ENCODE results near the gene CENPS.
"Not testable (repeated sequence)": the region's sequence is repeated elsewhere in the genome, so short reads cannot be mapped to it uniquely, and the experiment has no call there.

CENPS gene

GRCh38 chr1:10472220-10473144 lies 42.2 kb downstream of the CENPS start, which contains the start of gene DFFA:
DFFA (minus strand) TSS chr1:10472529; CDS start chr1:10472458, 71 bp downstream.
- TF ChIP-seq JUND (IDR thresholded peaks at IDR 0.05; ENCODE audit: low read depth) = no peak
- in situ Hi-C loops (cut with HindIII; ENCODE audit: low pct_unique_long_range_greater_than_20kb, low sequenced_read_pairs) = no loop called here
- DNase-seq (ENCODE audit: low read depth in 1 of 2, low spot score in 1 of 2) = peak; percentile 84 to 93

DNA sequence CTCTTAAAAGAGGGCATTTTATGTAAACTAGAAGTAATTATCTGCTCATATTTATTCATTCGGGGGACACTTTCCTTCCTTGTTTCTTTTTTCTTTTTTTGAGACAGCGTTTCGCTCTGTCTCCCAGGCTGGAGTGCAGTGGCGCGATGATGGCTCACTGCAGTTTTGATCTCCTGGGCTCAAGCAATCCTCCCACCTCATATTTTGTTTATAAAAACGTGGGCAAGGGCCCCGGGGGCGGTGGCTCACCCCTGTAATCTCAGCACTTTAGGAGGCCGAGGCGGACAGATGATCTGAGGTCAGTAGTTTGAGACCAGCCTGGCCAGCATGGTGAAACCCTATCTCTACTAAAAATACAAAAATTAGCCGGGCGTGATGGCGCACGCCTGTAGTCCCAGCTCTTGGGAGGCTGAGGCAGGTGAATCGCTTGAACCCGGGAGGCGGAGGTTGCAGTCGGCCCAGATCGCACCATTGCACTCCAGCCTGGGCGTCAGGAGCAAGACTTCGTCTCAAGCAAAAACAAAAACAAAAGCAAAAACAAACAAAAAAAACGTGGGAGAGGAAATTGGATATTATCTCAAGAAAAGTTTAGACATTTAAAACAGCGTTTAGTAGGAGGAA lies 43.0 kb downstream of the CENPS start:
- TF ChIP-seq JUND (IDR thresholded peaks at IDR 0.05; ENCODE audit: low read depth) = no peak
- no peak for DNase-seq (ENCODE audit: low read depth in 1 of 2, low spot score in 1 of 2)
- in situ Hi-C loops (cut with HindIII; ENCODE audit: low pct_unique_long_range_greater_than_20kb, low sequenced_read_pairs) = no loop called here

- DNase-seq (ENCODE audit: low read depth in 1 of 2, low spot score in 1 of 2); in situ Hi-C loops (cut with HindIII; ENCODE audit: low pct_unique_long_range_greater_than_20kb, low sequenced_read_pairs): not testable (repeated sequence)
These were observed 44.0 kb downstream of the CENPS start for GRCh38 chr1:10474309-10474612.

GRCh38 chr1:10474613-10475507 lies 44.6 kb downstream of the CENPS start, which contains the start of gene PEX14:
PEX14 (plus strand) TSS chr1:10474950; CDS start chr1:10474967, 17 bp downstream.
- no peak for TF ChIP-seq JUND (IDR thresholded peaks at IDR 0.05; ENCODE audit: low read depth)
- peak; percentile 75 to 88 for DNase-seq (ENCODE audit: low read depth in 1 of 2, low spot score in 1 of 2)
- in situ Hi-C loops (cut with HindIII; ENCODE audit: low pct_unique_long_range_greater_than_20kb, low sequenced_read_pairs) = no loop called here

GRCh38 chr1:10475510-10475909 lies 45.3 kb downstream of the CENPS start:
- no peak for TF ChIP-seq JUND (IDR thresholded peaks at IDR 0.05; ENCODE audit: low read depth)
- no peak for DNase-seq (ENCODE audit: low read depth in 1 of 2, low spot score in 1 of 2)
- in situ Hi-C loops (cut with HindIII; ENCODE audit: low pct_unique_long_range_greater_than_20kb, low sequenced_read_pairs) = no loop called here

GRCh38 chr1:10479296-10479695 lies 49.1 kb downstream of the CENPS start:
- TF ChIP-seq JUND (IDR thresholded peaks at IDR 0.05; ENCODE audit: low read depth) = no peak
- in situ Hi-C loops (cut with HindIII; ENCODE audit: low pct_unique_long_range_greater_than_20kb, low sequenced_read_pairs) = no loop called here
- DNase-seq (ENCODE audit: low read depth in 1 of 2, low spot score in 1 of 2) = no peak

DNA sequence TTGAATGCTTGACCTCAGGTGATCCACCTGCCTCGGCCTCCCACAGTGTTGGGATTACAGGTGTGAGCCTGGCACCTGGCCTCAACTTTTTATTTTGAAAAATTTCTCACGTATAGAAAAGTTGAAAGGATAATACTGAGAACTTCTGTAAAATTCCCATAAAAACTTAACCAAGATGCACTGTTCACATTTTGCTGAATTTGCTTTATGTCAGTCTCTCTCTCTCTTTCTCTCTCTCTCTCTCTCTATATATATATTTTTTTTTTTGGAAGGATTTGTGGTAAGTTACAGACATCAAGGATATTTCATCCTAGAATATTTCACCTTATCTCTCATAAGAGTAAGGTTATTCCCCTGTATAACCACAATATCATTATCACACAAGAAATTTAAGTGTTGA lies 50.4 kb downstream of the CENPS start:
- no peak for TF ChIP-seq JUND (IDR thresholded peaks at IDR 0.05; ENCODE audit: low read depth)
- in situ Hi-C loops (cut with HindIII; ENCODE audit: low pct_unique_long_range_greater_than_20kb, low sequenced_read_pairs) = no loop called here
- DNase-seq (ENCODE audit: low read depth in 1 of 2, low spot score in 1 of 2) = no peak

DNA sequence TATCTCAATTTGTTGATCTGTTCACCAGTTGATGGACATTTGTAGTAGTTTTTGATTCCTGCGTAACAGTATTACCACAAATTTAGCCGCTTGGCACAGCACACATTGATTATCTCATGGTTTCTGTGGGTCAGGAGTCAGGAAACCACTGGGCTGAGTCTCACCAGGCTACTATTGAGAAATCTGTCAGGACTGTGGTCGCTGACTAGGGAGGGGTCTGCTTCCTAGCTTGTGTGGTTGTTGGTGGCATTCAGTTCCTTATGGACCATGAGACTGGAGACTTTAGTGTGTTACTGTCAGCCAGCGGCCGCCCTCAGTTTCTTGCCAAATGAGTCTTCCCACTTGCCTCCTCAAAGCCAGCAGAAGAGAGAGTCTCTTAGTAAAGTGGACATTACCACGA lies 54.3 kb downstream of the CENPS start:
- in situ Hi-C loops (cut with HindIII; ENCODE audit: low pct_unique_long_range_greater_than_20kb, low sequenced_read_pairs) = no loop called here
- TF ChIP-seq JUND (IDR thresholded peaks at IDR 0.05; ENCODE audit: low read depth) = no peak
- DNase-seq (ENCODE audit: low read depth in 1 of 2, low spot score in 1 of 2) = no peak

DNA sequence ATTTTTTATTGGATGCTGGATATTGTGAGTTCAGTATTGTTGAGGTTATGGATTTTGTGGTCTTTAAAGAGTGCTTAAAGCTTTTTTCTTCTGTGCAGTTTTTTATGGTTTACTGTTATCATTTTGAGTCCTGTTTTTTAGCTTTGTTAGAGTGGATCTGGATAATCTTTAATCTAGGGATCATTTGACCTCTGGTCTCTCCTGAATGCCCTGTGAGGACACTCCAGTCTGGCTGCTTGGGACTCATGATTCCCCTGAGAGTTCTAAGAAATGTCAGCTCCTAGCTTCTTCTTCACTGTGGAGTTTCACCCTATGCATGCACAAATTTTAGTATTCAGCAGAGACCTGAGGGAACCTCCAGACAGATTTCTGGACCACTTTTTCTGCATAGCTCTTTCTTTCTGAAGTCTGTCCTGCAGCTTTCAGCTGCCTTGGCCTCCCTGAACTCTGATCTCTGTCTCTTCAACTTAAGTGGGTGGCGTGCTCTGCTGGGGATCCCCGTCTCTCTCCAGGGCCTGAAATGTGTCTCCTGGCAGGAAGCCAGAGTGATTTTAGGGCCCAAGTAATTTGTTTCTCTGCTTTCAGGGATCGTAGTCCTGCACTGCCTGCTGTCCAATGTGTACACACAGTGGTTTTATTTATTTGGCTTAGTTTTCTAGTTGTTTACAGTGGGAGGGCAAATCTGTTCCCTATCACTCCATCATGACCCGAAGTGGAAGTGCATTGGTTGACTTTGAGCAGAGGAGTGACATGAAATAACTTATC lies 59.2 kb downstream of the CENPS start:
- TF ChIP-seq JUND (IDR thresholded peaks at IDR 0.05; ENCODE audit: low read depth) = no peak
- in situ Hi-C loops (cut with HindIII; ENCODE audit: low pct_unique_long_range_greater_than_20kb, low sequenced_read_pairs) = no loop called here
- no peak for DNase-seq (ENCODE audit: low read depth in 1 of 2, low spot score in 1 of 2)

GRCh38 chr1:10490286-10490970 lies 60.2 kb downstream of the CENPS start:
- no peak for TF ChIP-seq JUND (IDR thresholded peaks at IDR 0.05; ENCODE audit: low read depth)
- DNase-seq (ENCODE audit: low read depth in 1 of 2, low spot score in 1 of 2) = no peak
- in situ Hi-C loops (cut with HindIII; ENCODE audit: low pct_unique_long_range_greater_than_20kb, low sequenced_read_pairs) = no loop called here
